HCT116 (cell line): ENCODE measurements around the gene TBXAS1. TPM values are rescaled to one million over a fixed set of nuclear protein-coding genes. Genes with fewer than 3 reads are reported as not detected.

Experiments
- ATAC-seq: fragments of 200-7000 bp; cut with Tn5 transposase; 2 replicates; pipeline ENCODE4 v1.9.1; 2020; ENCODE audit warnings: mild to moderate bottlenecking, moderate library complexity
- BruUV-seq: library from RNA; stranded (reverse); fragments of 400-500 nt; replicated peaks from 2 replicates; lab custom pipeline; 2021; lab: Mats Ljungman, UMichigan
- CTCF ChIA-PET: fragments of 300-600 bp; sonication (Branson Sonifier 250); formaldehyde crosslinking; loops from one replicate; lab custom pipeline; 2021; ENCODE audit warnings: antibody characterized with exemption; lab: Charles Lee
- POLR2A ChIA-PET: fragments of 300-600, 350-600 bp; sonication (Branson Sonifier 250); formaldehyde crosslinking; loops from one replicate; lab custom pipeline; 2021; ENCODE audit warnings: antibody characterized with exemption; lab: Charles Lee
- RAD21 ChIA-PET, 2 experiments: fragments of 300-600 bp; sonication (Branson Sonifier 250); formaldehyde crosslinking; loops; one replicate each; lab custom pipeline; 2023; ENCODE audit warnings: low total read pairs in 2 of 2; ENCODE audit not compliant: uncharacterized antibody in 2 of 2, unreplicated experiment in 2 of 2, low non-redundant PET in 1 of 2; lab: Charles Lee
- DNase-seq: peaks from one replicate; pipeline ENCODE4 v3.0.0-alpha.2; 2010; ENCODE audit warnings: low read depth, low spot score
- H2AFZ ChIP-seq: fragments of 200-600 bp; shearing (Covaris generic), sonication (generic); 2 replicates; pipeline ENCODE4 v1.6.1; 2017; ENCODE audit warnings: low read depth, mixed run types, mixed read lengths, antibody characterized with exemption, low read length; ENCODE audit not compliant: poor library complexity, severe bottlenecking
- H3K27ac ChIP-seq: 2 replicates; pipeline ENCODE4 v1.5.1; 2012; ENCODE audit warnings: low read depth, low read length
- H3K27me3 ChIP-seq: fragments of 200-600 bp; sonication (generic); 2 replicates; pipeline ENCODE4 v1.6.1; 2016; ENCODE audit warnings: mixed run types, low read length, mixed read lengths; ENCODE audit not compliant: insufficient read depth
- H3K36me3 ChIP-seq, 2 experiments: fragments of 200-500 bp in 1 of 2; fragments of 200-600 bp in 1 of 2; sonication (Bioruptor generic) in 1 of 2; sonication (generic) in 1 of 2; 2 replicates each; pipeline versions ENCODE4 v1.5.1 to v1.6.1; 2014 to 2016; ENCODE audit warnings: low read length in 2 of 2, inconsistent platforms in 1 of 2, mixed read lengths in 1 of 2, mixed run types in 1 of 2; ENCODE audit not compliant: insufficient read depth in 2 of 2, control insufficient read depth in 1 of 2
- H3K4me1 ChIP-seq, 2 experiments: fragments of 200-600 bp in 1 of 2; sonication (generic) in 1 of 2; 2 replicates each; pipeline versions ENCODE4 v1.5.1 to v1.6.1; 2012 to 2017; ENCODE audit warnings: low read length in 2 of 2, inconsistent platforms in 1 of 2, mild to moderate bottlenecking in 1 of 2, mixed read lengths in 1 of 2, mixed run types in 1 of 2, moderate library complexity in 1 of 2; ENCODE audit not compliant: insufficient read depth in 2 of 2, control insufficient read depth in 1 of 2
- H3K4me2 ChIP-seq: fragments of 200-600 bp; sonication (generic); 2 replicates; pipeline ENCODE4 v1.6.1; 2017; ENCODE audit warnings: mixed run types, low read length, mixed read lengths
- H3K4me3 ChIP-seq, 2 experiments: fragments of 200-600 bp in 1 of 2; sonication (generic) in 1 of 2; replicated peaks in 1 of 2; 2 replicates each; pipeline ENCODE4 v1.5.1; 2011 to 2016; ENCODE audit warnings: low read length in 2 of 2, control low read depth in 1 of 2, low read depth in 1 of 2, mild to moderate bottlenecking in 1 of 2, mixed read lengths in 1 of 2, mixed run types in 1 of 2
- H3K79me2 ChIP-seq: fragments of 200-600 bp; sonication (generic); 2 replicates; pipeline ENCODE4 v1.6.1; 2017; ENCODE audit warnings: mild to moderate bottlenecking, mixed run types, low read length, moderate library complexity, mixed read lengths; ENCODE audit not compliant: insufficient read depth
- H3K9ac ChIP-seq: fragments of 200-600 bp; sonication (generic); 2 replicates; pipeline ENCODE4 v1.6.1; 2016; ENCODE audit warnings: low read length, mixed read lengths
- H3K9me2 ChIP-seq: fragments of 200-600 bp; sonication (generic), shearing (Covaris generic); 2 replicates; pipeline ENCODE4 v1.6.1; 2017; ENCODE audit warnings: mixed run types, mild to moderate bottlenecking, moderate library complexity; ENCODE audit not compliant: insufficient read depth
- H3K9me3 ChIP-seq, 2 experiments: fragments of 200-500 bp in 1 of 2; fragments of 200-600 bp in 1 of 2; sonication (Bioruptor generic) in 1 of 2; sonication (generic) in 1 of 2; 2 replicates each; pipeline ENCODE4 v1.6.1; 2014 to 2017; ENCODE audit warnings: low read length in 2 of 2, mixed read lengths in 2 of 2, inconsistent platforms in 1 of 2, low read depth in 1 of 2, mild to moderate bottlenecking in 1 of 2, mixed run types in 1 of 2, moderate library complexity in 1 of 2; ENCODE audit not compliant: control insufficient read depth in 1 of 2, insufficient read depth in 1 of 2
- H4K20me1 ChIP-seq: fragments of 200-600 bp; sonication (generic), shearing (Covaris generic); 2 replicates; pipeline ENCODE4 v1.6.1; 2017; ENCODE audit warnings: mixed run types, mild to moderate bottlenecking, moderate library complexity; ENCODE audit not compliant: insufficient read depth
- CBX3 ChIP-seq: IDR thresholded peaks from 2 replicates; pipeline ENCODE4 v1.6.1; 2012; ENCODE audit warnings: low read depth
- CEBPB ChIP-seq: IDR thresholded peaks from 2 replicates; pipeline ENCODE4 v1.6.1; 2012; ENCODE audit warnings: low read depth
- EZH2 ChIP-seq: fragments of 200-600 bp; sonication (generic); IDR thresholded peaks from 2 replicates; pipeline ENCODE4 v1.6.1; 2017; ENCODE audit warnings: antibody characterized with exemption, mixed run types
- EZH2phosphoT487 ChIP-seq: fragments of 200-600 bp; IDR thresholded peaks from 2 replicates; pipeline ENCODE4 v1.6.1; 2018; ENCODE audit warnings: antibody characterized with exemption, borderline replicate concordance
- FOSL1 ChIP-seq: IDR thresholded peaks from 2 replicates; pipeline ENCODE4 v1.6.1; 2012; ENCODE audit warnings: low read depth
- POLR2A ChIP-seq: IDR thresholded peaks from 2 replicates; pipeline ENCODE4 v1.7.0; 2011; ENCODE audit warnings: borderline replicate concordance; ENCODE audit not compliant: insufficient read depth, insufficient read length; ENCODE audit errors: extremely low read depth
- POLR2AphosphoS5 ChIP-seq: IDR thresholded peaks from 2 replicates; pipeline ENCODE4 v1.6.1; 2011; ENCODE audit warnings: mild to moderate bottlenecking, low read depth, low read length, moderate library complexity
- SIN3A ChIP-seq: IDR thresholded peaks from 2 replicates; pipeline ENCODE4 v1.6.1; 2012; ENCODE audit warnings: low read depth
- SP1 ChIP-seq: IDR thresholded peaks from 2 replicates; pipeline ENCODE4 v1.6.1; 2012; ENCODE audit warnings: low read depth
- ZBTB33 ChIP-seq: IDR thresholded peaks from 2 replicates; pipeline ENCODE4 v1.6.1; 2011; ENCODE audit warnings: mild to moderate bottlenecking, low read length, moderate library complexity; ENCODE audit not compliant: insufficient replicate concordance; ENCODE audit errors: extremely low read depth
- ZNF274 ChIP-seq: fragments of 200-500 bp; sonication (Bioruptor generic); IDR thresholded peaks from 2 replicates; pipeline ENCODE4 v1.6.1; 2014; ENCODE audit warnings: mild to moderate bottlenecking, low read depth, low read length, inconsistent platforms
- intact Hi-C: fragments of 100-400 bp; cut with micrococcal nuclease; formaldehyde crosslinking; loops from 2 replicates; pipeline ENCODE4 v1.10.0; 2022
- total RNA-seq: library from RNA; stranded (reverse); gene quantifications from one replicate; pipeline ENCODE4 v1.2.1, GENCODE V29; 2021; ENCODE audit not compliant: unreplicated experiment

TBXAS1 gene
- total RNA-seq, 1 experiment from 2014 or later, result 1.4 TPM

DNA sequence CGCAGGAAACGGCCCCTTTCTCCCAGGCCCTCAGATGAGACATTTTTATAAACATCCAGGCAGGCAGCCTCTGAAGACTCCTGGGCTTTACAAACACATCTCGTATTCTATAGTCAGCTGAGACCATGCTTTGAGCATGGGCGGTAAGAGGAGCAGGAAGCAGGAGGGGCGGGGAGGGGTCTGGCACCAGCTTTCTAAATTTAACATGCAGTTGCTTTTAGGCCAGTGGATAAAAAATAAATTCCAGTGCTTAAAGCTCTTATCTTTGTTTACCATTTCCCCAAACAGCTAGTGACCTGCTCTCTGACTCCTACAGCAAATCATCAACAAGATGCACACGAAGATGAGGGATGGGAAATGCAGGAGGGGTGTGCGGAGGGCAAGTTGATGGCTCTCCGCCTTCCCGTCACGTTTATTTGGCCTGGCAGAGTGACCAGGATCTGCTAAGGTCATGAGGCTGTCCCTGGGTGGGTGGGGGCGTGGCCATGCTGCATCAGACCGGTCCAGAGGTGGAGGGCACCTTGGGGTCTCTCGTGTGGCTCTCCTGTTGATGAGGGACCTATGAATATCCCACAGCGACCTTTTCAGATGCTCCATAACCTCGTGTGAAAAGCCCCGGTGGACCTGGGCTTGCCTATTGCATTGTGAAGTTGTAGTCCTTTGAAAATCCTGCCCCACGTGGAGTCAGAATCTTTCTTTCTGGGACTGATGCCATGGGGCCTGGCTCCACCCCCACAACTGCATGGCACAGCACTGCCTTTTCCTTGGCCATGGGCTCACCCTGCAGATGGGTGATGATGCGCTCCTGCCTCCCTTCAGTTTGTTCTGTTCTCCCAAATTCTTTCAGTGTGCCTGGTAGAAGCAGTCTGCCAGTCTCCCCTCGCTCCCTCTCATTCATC lies 166.2 kb downstream of the TBXAS1 start:
- POLR2A ChIA-PET, result no interaction called here
- no TSS peak for BruUV-seq
- H3K36me3 ChIP-seq, result no peaks in the 10 kb centered on the region
- no peak overlapping the region for H3K4me2 ChIP-seq
- intact Hi-C loops, result no loop called here
- no peaks in the 10 kb centered on the region for H3K9me3 ChIP-seq
- H3K9ac ChIP-seq, result no peak overlapping the region
- ATAC-seq, result no peak
- H3K79me2 ChIP-seq, result no peaks in the 10 kb centered on the region
- RAD21 ChIA-PET, result no interaction called here
- H2AFZ ChIP-seq, result no peak overlapping the region
- TF ChIP-seq EZH2, result no peak
- no peak for TF ChIP-seq FOSL1
- TF ChIP-seq SP1, result no peak
- no peak for TF ChIP-seq POLR2A
- DNase-seq, result no peak
- CTCF ChIA-PET, result interaction anchor here (3.0 kb wide), 1 partner anchor 376 kb away, joined by 8 read pairs; no protein-coding TSS in a partner anchor
- no peaks in the 10 kb centered on the region for H3K27me3 ChIP-seq
- peaks cover 0 to 21% of the 10 kb centered on the region in 2 experiments; a peak in 2 of 4 replicates for H3K4me1 ChIP-seq
- no peak overlapping the region for H3K27ac ChIP-seq
- H3K9me2 ChIP-seq, result no peaks in the 10 kb centered on the region
- H4K20me1 ChIP-seq, result no peaks in the 10 kb centered on the region
- no peak overlapping the region for H3K4me3 ChIP-seq

DNA sequence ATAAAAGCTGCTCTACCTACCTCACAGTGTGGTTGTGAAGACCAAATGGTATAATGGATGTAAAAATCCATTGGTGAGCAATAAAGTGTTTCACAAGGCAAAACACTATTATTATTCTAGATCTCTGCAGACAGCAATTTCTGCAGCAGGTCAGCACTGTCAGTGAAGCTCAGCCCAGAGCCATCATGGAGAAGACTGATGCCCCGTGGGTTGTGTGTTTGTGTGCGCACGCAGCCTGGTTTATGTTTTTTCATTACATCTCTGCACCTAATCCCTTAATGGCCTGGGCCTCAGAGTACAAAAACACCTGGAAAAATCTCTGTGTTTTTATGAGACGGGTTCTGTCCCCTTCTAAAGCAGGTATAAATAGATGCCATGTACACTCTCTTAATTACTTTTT lies 169.5 kb downstream of the TBXAS1 start:
- no peaks in the 10 kb centered on the region for H3K36me3 ChIP-seq
- no peaks in the 10 kb centered on the region for H3K79me2 ChIP-seq
- no peaks in the 10 kb centered on the region for H3K9me2 ChIP-seq
- BruUV-seq, result no TSS peak
- CTCF ChIA-PET, result interaction anchor here (1.1 to 2.5 kb wide), 4 partner anchors 352 to 396 kb away, joined by 3 to 9 read pairs (median 3); no protein-coding TSS in a partner anchor
- ATAC-seq (no peak), DNase-seq (no peak)
- no peak overlapping the region for H3K4me3 ChIP-seq
- H3K4me1 ChIP-seq, result peaks cover 0 to 6% of the 10 kb centered on the region in 2 experiments; a peak in 2 of 4 replicates
- POLR2A ChIA-PET, result interaction anchor here (1.4 kb wide), 1 partner anchor 378 kb away, joined by 3 read pairs; no protein-coding TSS in a partner anchor
- H2AFZ ChIP-seq, result no peak overlapping the region
- no peak overlapping the region for H3K4me2 ChIP-seq
- TF ChIP-seq FOSL1 (no peak), POLR2A (no peak), SIN3A (no peak), EZH2 (no peak), SP1 (no peak), ZBTB33 (no peak), POLR2AphosphoS5 (no peak), ZNF274 (no peak), CEBPB (no peak), CBX3 (no peak), EZH2phosphoT487 (no peak)
- H4K20me1 ChIP-seq, result no peaks in the 10 kb centered on the region
- RAD21 ChIA-PET, result interaction anchor here (0.6 kb wide), 2 partner anchors 177 to 272 kb away, joined by 3 read pairs; no protein-coding TSS in a partner anchor
- no peaks in the 10 kb centered on the region for H3K9me3 ChIP-seq
- no peak overlapping the region for H3K27ac ChIP-seq
- H3K27me3 ChIP-seq, result no peaks in the 10 kb centered on the region
- H3K9ac ChIP-seq, result no peak overlapping the region
- intact Hi-C loops, result no loop called here
